KMS-11 (cell line): ENCODE results near the gene HES4.

Experiments used
- H2AFZ ChIP-seq: fragments of 200-600 bp; sonication (generic); 2 replicates; pipeline ENCODE4 v1.6.1; 2016; ENCODE audit warnings: antibody characterized with exemption, mixed run types, low read depth
- H3K27ac ChIP-seq: fragments of 200-600 bp; sonication (generic); 2 replicates; pipeline ENCODE4 v1.6.1; 2016; ENCODE audit warnings: mild to moderate bottlenecking, mixed run types
- H3K27me3 ChIP-seq: fragments of 200-600 bp; sonication (generic); 2 replicates; pipeline ENCODE4 v1.6.1; 2017; ENCODE audit warnings: mild to moderate bottlenecking, low read depth, mixed run types, moderate library complexity; ENCODE audit not compliant: insufficient read depth
- H3K36me3 ChIP-seq: fragments of 200-600 bp; sonication (generic); 2 replicates; pipeline ENCODE4 v1.6.1; 2017; ENCODE audit warnings: mild to moderate bottlenecking, mixed run types; ENCODE audit not compliant: insufficient read depth
- H3K4me1 ChIP-seq: fragments of 200-600 bp; sonication (generic); 2 replicates; pipeline ENCODE4 v1.6.1; 2016; ENCODE audit warnings: mild to moderate bottlenecking, low read depth, mixed run types; ENCODE audit not compliant: poor library complexity, severe bottlenecking
- H3K4me2 ChIP-seq: fragments of 200-600 bp; sonication (generic); 2 replicates; pipeline ENCODE4 v1.7.0; 2016; ENCODE audit warnings: mild to moderate bottlenecking, mixed run types
- H3K4me3 ChIP-seq: fragments of 200-600 bp; sonication (generic); IDR thresholded peaks from 2 replicates; pipeline ENCODE4 v1.6.1; 2017; ENCODE audit warnings: low read depth, low read length, mixed read lengths; ENCODE audit not compliant: insufficient read depth
- H3K79me2 ChIP-seq: fragments of 200-600 bp; sonication (generic); 2 replicates; pipeline ENCODE4 v1.6.1; 2016; ENCODE audit warnings: low read depth, mixed run types; ENCODE audit not compliant: insufficient read depth
- H3K9ac ChIP-seq: fragments of 200-600 bp; sonication (generic); 2 replicates; pipeline ENCODE4 v1.6.1; 2016; ENCODE audit warnings: mild to moderate bottlenecking, mixed run types
- H4K20me1 ChIP-seq: fragments of 200-600 bp; sonication (generic); 2 replicates; pipeline ENCODE4 v1.6.1; 2016; ENCODE audit warnings: mild to moderate bottlenecking, mixed run types; ENCODE audit not compliant: insufficient read depth
- TF ChIP-seq, protein P1 (sequence below): fragments of 200-600 bp; sonication (generic); conservative IDR thresholded peaks from 2 replicates; pipeline ENCODE4 v1.6.1; 2017; ENCODE audit warnings: low read depth, mild to moderate bottlenecking, antibody characterized with exemption, low read length, moderate library complexity, mixed read lengths

The HES4 gene

DNA sequence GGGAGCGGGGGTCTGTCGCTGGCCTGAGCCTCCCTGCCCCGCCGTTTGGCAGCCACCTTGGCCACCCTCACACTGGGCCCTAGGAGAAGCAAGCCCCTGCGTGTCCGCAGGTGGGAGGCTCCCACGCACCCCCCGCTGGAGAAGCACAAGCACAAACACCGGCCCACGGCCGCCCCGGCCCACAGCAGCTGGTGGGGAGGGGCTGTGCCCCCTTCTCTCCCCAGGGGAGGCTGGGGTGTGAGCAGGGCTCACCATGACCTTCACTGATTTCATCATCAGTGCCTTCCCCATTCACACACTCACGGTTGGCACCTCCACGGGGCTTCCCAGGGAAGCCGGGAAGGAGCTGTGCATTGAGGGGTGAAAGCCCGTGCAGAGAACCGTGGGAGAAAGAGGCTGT lies 27.9 kb upstream of the HES4 start:
- no peaks in the 10 kb centered on the region for H4K20me1 ChIP-seq
- no peak overlapping the region for H3K4me2 ChIP-seq
- no peak overlapping the region for H3K4me3 ChIP-seq
- peaks cover 64% of the 10 kb centered on the region for H3K27me3 ChIP-seq
- H3K79me2 ChIP-seq = no peaks in the 10 kb centered on the region
- H3K36me3 ChIP-seq = no peaks in the 10 kb centered on the region
- TF ChIP-seq, protein P1, sequence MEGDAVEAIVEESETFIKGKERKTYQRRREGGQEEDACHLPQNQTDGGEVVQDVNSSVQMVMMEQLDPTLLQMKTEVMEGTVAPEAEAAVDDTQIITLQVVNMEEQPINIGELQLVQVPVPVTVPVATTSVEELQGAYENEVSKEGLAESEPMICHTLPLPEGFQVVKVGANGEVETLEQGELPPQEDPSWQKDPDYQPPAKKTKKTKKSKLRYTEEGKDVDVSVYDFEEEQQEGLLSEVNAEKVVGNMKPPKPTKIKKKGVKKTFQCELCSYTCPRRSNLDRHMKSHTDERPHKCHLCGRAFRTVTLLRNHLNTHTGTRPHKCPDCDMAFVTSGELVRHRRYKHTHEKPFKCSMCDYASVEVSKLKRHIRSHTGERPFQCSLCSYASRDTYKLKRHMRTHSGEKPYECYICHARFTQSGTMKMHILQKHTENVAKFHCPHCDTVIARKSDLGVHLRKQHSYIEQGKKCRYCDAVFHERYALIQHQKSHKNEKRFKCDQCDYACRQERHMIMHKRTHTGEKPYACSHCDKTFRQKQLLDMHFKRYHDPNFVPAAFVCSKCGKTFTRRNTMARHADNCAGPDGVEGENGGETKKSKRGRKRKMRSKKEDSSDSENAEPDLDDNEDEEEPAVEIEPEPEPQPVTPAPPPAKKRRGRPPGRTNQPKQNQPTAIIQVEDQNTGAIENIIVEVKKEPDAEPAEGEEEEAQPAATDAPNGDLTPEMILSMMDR = no peak
- no peak overlapping the region for H3K9ac ChIP-seq
- no peak overlapping the region for H3K27ac ChIP-seq
- no peak overlapping the region for H2AFZ ChIP-seq
- peaks cover 6% of the 10 kb centered on the region for H3K4me1 ChIP-seq

DNA sequence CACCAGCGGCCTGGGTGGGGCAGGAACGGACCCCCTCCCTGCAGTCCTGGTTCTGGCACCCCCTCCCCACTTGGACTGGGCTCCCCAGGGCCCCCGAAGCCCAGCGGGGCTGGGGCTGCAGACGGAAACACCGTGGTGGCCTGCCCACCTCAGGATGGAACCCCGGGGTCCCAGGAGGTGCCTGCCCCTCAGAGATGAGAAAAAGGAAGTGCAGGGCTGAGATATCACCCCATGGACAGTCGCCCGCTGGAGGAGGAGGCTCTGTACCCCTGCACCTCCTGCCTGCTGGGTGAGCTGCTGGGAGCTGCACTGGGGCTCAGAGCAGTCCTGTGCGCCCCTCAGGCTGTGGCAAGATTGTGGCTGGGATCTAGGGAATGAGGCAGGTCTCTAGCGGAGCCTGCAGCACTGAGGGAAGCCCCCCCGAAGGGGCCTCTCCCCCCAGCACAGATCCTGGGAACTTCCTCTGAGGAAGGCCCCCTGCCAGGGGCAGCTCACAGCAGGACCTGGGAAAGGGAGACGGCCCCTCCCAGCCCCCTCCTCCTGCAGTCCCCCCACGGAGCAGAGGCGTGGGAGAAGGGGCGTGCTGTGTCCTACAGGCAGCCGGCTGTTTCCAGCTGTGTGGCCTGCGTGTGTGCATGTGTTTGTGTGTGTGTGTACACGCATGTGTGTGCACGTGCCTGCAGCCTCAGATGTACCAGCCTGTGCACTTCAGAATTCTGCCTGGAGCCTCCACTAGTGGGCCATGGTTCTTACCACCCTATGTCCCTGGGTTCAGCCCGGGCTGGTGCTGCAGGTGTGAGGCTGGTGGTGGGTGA lies 26.9 kb upstream of the HES4 start:
- no peaks in the 10 kb centered on the region for H3K36me3 ChIP-seq
- H3K4me3 ChIP-seq = no peak overlapping the region
- H3K4me2 ChIP-seq = no peak overlapping the region
- H2AFZ ChIP-seq = no peak overlapping the region
- no peaks in the 10 kb centered on the region for H3K79me2 ChIP-seq
- H3K27ac ChIP-seq = no peak overlapping the region
- H3K4me1 ChIP-seq = peaks cover under 1% of the 10 kb centered on the region
- H3K27me3 ChIP-seq = peaks cover 65% of the 10 kb centered on the region
- H4K20me1 ChIP-seq = no peaks in the 10 kb centered on the region
- TF ChIP-seq, protein P1 = no peak
- H3K9ac ChIP-seq = no peak overlapping the region

DNA sequence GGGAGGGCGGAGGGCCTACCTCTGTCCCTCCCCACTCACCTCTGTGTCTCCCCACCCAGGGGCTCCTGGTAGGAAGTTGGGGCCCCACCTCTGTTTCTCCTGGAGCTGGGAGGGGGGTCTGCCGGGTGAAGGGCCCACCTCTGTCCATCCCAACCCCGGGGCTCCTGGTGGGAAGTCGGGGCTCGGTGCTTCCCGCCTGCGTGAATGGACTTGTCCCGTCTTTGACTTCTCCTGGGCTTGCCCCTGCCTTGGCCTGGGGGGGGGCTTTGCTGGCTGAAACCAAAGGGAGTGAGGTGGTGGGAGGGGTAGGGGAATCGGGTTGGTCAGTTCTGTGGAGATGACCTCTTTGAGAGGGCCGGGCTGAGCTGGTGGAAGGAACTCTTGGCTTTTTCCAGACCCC lies 25.8 kb upstream of the HES4 start:
- Histone ChIP-seq H3K4me3 (no peak overlapping the region), H2AFZ (no peak overlapping the region), H3K27me3 (peaks cover 74% of the 10 kb centered on the region), H3K79me2 (no peaks in the 10 kb centered on the region), H3K36me3 (no peaks in the 10 kb centered on the region), H3K4me2 (no peak overlapping the region), H3K27ac (no peak overlapping the region), H3K9ac (no peak overlapping the region), H3K4me1 (peaks cover 11% of the 10 kb centered on the region), H4K20me1 (no peaks in the 10 kb centered on the region)
- TF ChIP-seq, protein P1 = no peak

GRCh38 chr1:1024771-1025699 lies 25.1 kb upstream of the HES4 start:
- Histone ChIP-seq H3K4me1 (peaks cover 11% of the 10 kb centered on the region), H4K20me1 (no peaks in the 10 kb centered on the region), H3K4me3 (no peak overlapping the region), H3K36me3 (no peaks in the 10 kb centered on the region), H3K4me2 (no peak overlapping the region), H3K9ac (no peak overlapping the region), H3K79me2 (no peaks in the 10 kb centered on the region), H3K27me3 (peaks cover 74% of the 10 kb centered on the region), H2AFZ (no peak overlapping the region), H3K27ac (no peak overlapping the region)
- TF ChIP-seq, protein P1 = no peak
